Erythroblast (primary cell): Measurements from ENCODE around the gene TULP4.

Experiments
- GATA1 ChIP-seq: IDR thresholded peaks from 2 replicates; pipeline ENCODE4 v1.6.1; 2011; ENCODE audit warnings: low read depth, mild to moderate bottlenecking, control low read depth, low read length, moderate library complexity
- POLR2A ChIP-seq: IDR thresholded peaks from 2 replicates; pipeline ENCODE4 v1.6.1; 2011; ENCODE audit warnings: mild to moderate bottlenecking, low read length

DNA sequence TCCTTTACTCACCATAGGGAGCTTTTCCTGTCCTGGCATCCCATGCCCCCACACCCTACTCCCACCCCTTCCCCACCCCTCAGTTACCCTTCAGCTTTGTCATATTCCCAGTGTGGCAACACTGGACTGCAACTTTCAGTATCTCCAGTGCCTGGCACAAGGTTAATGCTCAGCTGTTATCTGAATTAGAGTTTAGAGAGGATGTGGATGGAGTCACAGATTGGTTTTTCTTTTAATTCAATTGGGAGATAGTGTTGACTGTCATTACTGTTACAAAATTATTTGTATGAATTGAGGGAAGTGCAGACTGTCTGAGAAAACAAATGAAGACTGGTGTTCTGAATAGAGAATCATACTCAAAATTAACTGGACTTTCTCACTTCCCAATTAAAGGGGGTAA is 89.9 kb downstream of the TULP4 start:
- TF ChIP-seq POLR2A, result no peak
- TF ChIP-seq GATA1, result no peak
